Stimulated activated CD8-positive, alpha-beta memory T cell treated with anti-CD3 and anti-CD28 coated beads, Interleukin-7, amount 100 ng/mL, for 1 hour (primary cell): ENCODE data around the gene HERPUD1.
"Not testable (repeated sequence)": the region's sequence is repeated elsewhere in the genome, so short reads cannot be mapped to it uniquely, and the experiment has no call there.

ENCODE experiments used
- DNase-seq, 2 donors: peaks; one replicate each; pipeline ENCODE4 v3.0.0-alpha.2; 2020; ENCODE audit warnings: low read depth in 2 of 2

HERPUD1 gene

DNA sequence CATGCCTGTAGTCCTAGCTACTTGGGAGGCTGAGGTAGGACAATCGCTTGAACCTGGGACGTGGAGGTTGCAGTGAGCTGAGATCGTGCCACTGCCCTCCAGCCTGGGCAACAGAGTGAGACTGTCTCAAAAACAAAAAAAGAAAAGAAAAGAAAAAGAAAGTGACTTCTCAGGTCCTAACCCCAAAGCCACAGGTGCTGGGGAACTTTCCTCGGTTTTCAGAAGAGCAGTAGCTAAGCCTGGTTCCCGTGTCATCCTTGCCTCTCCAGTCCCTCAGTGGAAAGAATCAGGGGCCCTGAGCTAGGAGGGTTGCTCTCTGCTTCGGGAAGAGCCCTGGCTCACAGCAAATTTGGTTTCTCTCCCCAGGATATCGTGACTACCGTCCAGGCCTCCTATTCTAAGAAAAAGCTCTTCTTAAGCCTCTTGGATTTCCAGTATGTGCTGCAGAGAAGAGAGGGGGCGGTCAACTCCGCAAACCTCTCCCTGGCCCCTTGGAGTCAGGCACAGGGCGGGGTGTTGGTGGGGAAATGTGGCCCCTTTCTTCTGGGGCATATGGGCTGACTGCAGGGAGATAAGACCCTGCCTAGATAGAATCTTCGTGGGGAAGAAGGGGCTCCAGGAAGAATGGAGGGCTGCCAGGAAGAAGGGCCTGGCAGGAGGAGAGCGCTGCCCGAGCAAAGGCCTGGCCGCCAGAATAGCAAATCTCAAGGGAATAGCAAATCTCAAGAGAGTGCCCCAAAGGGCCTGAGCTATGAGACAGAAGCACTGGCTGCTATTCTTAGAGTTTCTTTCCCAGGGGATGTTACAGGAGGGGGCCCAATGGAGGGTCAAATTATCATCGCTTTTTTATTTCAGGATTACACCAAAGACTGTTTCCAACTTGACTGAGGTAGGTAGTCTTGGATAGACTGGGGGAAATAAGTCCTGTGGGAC, 49.1 kb downstream of the HERPUD1 start:
- no peak for DNase-seq

DNA sequence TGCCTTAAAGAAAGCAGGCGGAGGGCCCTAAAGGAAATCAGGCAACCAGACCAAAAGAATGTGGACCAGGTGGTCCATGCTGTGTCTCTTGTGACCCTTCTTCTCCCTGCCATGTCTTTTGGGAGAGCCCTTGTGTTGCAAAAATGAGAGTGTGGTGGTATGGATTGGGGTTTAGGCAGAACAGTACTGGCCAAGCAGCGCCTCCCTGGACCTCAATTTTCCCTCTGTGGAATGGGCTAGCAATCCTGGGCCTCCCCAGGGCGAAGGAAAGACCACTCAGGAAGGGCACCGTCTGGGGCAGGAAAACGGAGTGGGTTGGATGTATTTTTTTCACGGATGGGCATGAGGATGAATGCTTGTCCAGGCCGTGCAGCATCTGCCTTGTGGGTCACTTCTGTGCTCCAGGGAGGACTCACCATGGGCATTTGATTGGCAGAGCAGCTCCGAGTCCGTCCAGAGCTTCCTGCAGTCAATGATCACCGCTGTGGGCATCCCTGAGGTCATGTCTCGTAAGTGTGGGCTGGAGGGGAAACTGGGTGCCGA, 49.9 kb downstream of the HERPUD1 start:
- no peak for DNase-seq

DNA sequence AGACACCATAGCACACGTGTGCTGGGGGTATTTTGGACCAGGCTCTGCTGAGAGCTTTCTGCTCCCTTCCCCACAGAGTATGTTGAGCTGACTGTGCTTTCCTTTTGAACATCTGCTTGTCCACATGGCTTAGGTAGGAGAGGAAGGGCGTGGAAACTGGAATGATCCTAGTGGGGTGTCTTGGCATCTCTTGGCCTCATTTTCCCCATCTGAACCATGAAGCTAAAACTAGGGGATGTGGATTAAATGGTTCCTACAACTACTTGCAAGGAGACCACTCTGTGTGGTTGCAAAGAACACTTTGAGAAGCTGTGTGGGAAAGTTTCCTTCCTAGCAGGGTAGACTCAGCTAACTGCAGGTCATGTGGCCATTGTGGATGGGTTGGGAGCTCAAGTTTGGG, 50.8 kb downstream of the HERPUD1 start:
- DNase-seq: no peak

DNA sequence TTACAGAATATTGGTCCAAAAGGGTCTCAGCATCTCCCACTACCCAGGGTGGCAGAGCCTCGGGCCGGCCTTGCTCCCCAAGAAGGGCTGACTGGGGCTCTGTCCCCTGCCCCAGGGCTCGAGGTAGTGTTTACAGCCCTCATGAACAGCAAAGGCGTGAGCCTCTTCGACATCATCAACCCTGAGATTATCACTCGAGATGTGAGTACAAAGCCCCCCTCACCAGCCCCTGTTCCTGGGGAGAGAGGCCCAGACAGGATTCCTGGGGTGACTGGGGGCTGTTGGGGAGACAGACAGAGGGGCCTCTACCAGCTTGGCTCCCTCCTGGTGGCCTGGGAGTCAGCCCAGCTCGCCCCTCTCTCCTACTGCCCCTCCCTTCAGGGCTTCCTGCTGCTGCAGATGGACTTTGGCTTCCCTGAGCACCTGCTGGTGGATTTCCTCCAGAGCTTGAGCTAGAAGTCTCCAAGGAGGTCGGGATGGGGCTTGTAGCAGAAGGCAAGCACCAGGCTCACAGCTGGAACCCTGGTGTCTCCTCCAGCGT, 51.3 kb downstream of the HERPUD1 start:
- no peak for DNase-seq

DNA sequence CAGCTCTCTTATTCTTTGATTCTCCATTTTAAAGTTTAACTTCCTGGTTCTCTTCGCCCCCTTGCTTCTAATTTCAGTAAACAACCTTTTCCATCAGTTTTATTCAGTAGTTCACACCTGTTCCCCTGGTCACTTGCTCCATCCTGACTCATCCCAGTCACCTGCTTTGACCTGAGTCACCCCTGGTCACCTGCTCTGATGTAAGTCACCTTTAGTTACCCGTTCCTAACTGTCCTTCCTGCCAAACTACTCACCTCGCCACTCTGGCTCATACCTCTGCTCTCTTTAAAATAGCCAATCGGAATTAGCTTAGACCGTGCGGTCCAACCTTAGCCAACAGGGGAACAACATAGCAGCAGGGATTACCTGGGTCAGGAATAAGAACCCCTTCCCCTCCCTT, 52.7 kb downstream of the HERPUD1 start:
- DNase-seq: no peak

DNA sequence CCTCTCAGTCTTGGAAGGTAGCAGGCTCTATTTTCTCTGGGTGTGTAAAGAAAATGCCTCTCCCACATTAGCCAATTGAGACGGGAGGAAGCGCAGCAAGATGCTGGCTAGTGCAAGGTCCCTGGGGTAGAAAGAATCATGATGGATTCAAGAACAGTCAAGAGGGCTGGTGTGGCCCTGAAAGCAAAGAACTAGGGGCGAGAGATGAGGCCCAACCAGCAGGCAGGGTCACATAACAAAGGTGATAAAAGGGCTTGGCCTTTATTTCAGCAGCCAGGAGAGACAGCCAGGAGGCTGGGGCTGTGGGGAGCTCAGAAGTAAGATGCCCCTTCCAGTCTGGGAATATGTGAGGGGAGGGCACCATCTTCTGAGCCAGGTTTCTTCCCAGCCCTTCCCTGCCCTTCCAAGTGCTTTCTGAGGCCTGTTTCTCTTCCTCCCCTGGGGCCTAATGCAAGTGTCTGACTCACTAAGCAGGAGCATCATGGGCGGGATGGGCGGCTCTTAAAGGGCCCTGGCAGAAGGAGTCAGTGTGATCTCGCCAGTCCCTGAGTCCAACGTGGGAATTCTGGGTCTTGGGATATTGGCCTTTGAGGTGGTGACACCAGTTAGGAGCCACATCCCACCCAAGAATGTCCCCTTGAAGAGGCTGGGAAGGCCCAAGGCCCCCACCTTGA, 53.5 kb downstream of the HERPUD1 start:
- no peak for DNase-seq

DNA sequence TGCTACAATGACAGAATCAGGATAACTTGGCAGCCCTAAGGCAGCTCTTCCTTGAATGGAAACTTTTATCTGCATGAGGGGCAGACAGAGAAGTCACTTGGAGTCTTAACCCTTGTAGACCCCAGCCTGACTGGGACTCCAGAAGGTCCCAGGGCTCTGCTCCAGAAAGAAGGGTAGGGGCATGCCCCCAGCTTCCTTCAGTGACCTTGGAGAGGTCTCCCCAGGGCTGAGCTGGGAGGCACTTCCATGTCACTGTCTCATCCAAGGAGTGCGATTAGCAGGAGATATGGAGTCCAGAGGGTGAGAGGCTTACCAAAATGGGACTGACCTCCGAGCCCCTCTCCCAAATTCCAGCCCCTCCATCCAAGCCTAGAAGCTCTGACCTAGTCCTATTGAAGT, 54.0 kb downstream of the HERPUD1 start:
- no peak for DNase-seq

DNA sequence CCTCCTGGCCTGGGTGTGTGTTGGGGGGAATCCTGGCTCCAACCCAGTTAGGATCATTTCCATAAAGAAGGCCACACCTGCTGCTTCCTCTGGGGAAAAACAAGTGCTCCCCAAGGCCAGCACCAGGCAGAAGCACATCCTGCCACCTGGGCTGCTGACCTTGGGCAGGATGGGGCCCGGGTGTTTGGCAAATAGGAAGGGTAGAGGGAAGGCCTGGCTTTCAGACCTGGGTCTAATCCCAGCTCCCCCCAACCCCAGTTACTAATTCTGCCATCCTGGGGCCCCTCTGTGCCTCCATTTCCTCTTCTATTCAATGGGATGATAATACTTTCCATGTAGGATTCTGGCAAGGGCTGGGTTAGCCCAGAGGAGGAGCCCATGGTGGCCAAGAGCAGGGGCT, 54.4 kb downstream of the HERPUD1 start:
- DNase-seq: no peak

DNA sequence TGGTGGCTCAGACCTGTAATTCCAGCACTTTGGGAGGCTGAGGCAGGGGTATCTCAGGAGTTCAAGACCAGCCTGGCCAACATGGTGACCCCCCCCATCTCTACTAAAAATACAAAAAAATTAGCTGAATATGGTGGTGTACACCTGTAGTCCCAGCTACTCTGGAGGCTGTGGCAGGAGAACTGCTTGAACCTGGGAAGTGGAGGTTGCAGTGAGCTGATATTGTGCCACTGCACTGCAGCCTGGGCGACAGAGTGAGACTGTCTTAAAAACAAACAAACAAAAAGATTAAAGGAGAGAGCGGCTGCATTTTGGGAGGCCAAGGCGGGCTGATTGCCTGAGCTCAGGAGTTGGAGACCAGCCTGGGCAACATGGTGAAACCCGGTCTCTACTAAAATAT, 55.0 kb downstream of the HERPUD1 start:
- DNase-seq: not testable (repeated sequence)

DNA sequence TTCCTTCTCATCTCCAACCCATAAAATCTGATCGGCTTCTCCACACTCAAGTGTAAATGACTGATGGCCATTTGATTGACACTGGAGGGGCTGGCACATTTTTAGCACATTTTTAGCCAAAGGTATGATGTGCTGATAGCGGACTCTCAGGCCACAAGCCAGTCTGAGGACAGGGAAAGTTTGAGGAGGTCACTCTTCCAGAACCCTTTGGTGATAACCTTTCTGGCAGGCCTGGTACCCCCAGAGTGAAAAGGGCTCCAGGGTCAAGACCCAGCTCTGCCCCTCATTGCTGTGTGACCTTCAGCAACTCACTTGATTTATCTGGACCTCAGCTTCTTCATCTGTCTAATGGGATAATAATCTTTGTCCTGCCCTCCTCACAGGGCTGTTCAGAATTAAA, 55.8 kb downstream of the HERPUD1 start:
- DNase-seq: no peak

DNA sequence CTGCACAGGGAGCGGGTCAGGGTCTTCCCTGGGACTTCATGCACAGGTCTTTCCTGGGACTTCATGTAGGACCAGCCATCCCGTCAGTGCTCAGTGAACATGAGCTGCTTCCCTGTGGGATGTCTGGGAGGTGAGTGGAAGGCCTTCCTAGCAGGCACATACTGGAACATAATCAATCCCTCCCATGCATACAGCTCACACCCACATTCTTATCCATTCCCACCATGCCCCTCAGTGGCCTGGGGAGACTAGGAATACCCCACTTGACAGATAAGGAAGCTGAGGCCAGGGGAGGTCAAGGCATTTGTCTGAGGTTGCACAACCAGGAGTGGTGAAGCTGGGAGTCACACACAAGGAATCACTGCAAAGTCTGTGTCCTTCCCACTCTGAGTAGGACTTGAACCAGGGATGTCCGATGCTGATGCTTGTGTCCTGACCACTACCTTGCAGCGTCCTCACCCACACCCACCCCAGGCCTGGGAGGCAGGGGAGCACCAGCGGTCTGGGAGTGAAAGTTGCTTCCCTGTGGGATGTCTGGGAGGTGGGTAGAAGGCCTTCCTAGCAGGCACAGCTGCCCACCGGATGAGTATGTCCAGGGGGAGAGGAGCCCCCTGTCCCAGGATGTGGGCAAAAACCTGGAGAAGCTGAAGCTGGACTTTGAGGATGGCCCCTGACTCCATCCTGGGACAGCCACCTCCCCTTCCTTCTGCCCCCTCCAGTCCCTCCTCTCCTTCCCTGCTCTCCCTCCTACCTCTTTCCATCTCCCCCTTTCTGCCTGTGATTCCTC, 56.4 kb downstream of the HERPUD1 start:
- DNase-seq: no peak

DNA sequence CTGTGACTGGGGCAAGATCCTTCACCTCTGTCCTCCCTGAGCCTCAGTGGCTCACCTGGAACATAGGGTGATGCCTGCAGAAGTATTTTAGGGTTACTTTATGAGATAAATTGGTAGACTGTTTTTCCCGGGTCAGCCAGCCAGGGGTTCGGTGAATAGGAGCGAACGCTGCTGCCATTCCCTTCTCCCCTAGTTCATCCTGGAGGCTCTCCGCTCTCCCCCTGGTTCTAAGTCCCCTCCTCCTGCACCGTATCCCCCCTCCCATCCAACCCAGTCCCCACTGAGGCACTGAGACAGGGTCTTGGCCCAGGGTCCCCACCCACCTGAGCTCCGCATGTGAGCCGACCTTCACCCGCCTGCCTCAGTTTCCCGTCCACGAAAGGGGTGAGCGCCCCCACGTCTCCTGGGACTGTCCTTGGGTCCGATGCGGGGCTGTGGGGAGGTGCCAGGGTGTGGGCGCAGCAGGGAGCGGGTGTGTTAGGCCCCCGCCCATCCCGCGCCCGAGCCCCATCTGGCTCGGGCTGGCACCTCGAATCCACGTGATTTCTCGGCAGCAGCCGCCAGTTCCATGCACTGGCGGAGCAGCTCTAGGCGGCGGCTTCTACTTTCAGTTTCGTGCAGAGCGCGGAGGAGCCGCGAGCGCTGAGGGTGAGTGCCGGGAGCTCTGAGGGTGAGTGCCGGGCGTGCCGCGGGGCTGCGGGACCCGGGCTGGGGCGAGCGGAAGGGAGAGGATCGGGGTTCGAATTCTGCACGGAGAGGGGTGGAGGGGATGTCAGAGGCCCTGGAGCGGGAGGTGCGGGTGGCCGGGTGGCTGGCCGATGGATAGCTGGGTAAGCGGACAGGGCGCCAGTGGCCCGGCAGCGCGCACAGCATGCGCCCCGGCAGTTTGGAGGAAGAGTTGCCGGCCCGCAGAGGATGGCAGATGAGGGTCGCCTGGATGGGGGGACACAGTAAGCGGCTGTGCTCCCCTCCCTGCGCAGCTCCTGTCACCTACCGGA, 57.3 kb downstream of the HERPUD1 start, which contains the start of gene NLRC5:
Gene NLRC5 (plus strand): TSS at position 610 of the 998 bp plus-strand sequence. CDS start 31,156 bp downstream, outside the sequence.
- DNase-seq: peak; percentile 82 to 83

DNA sequence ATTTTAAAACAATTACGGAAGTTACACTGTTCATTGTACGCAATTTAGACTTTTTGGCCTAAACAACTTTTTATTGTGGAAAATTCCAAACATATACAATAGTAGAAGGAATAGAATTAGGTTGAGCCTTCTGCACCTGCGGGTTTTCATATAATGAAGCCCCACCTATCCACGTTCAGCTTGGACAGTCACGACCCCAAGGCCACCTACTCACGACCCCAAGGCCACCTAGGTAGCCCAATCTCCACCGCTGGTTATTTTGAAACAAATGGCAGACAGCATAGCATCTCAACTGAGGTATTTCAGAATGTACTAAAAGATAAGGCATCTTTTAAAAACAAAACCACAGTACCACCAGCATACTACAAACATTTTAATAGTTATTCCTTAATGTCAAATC, 58.0 kb downstream of the HERPUD1 start:
- DNase-seq: no peak

DNA sequence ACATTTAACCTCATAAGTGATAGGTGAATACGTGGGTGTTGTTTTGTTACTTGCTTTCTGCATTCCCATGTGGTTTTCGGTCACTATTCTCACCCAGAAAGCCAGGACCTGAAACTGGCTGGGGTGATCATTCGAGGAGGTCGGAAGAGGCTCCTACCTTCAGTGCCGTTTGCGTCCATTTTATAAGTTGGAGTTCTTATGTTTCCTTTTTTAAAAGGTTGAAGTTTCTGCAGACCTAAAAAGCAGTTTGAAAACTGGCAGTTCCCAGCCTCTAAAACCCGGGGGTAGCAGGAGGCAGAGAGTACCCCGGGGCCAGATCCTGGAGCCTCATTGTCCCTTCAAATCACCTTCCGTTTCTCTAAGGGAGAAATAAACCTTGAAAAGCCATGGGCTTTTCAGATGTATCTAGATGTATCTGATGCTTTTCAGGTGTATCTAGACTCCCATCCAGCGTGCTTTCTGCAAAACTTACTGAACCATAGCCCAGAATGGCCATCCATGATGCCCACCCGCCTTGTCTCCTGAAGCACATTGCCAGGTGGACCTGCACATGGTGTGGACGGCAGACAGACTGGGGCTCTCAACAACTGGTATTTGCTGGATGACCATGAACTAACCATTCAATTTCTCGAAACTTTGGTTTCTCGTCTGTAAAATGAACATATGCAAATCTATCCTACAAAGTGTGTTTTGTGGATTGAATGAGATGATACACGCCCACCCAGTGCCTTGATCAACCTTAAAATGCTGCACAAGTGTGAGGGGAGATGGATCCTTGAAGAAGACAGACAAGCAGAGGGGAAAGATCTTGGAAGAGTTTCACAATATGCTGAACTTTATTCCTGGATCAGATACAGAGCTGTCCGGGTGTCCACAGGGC, 58.7 kb downstream of the HERPUD1 start:
- DNase-seq: no peak

DNA sequence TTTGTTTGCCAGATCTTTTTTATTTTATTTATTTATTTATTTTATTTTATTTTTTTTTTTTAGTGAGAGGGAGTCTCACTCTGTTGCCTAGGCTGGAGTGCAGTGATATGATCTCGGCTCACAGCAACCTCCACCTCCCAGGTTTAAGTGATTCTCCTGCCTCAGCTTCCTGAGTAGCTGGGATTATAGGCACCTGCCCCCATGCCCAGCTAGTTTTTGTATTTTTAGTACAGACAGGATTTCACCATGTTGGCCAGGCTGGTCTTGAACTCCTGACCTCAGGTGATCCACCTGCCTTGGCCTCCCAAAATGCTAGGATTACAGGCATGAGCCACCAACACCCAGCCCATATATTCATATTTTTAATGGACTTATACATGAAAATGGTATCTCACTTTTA, 60.5 kb downstream of the HERPUD1 start:
- DNase-seq: not testable (repeated sequence)

DNA sequence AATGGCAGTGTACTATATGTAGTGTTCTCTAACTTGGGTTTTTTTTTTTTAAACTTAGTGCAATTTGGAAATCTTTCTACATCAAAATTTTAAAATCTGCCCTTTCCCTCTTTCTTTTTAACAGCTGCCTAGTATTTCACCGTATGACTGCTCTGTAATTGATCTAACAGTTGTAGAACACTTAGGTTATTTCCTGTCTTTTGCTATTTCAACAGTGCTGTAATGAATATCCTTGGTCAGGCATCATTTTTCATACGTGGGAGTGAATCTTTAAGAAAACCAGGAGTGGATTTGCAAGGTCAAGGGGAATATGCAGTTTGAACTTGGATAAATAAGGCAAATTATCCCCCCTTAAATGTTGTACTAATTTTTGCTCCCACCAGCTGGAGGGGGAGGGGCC, 61.3 kb downstream of the HERPUD1 start:
- no peak for DNase-seq

DNA sequence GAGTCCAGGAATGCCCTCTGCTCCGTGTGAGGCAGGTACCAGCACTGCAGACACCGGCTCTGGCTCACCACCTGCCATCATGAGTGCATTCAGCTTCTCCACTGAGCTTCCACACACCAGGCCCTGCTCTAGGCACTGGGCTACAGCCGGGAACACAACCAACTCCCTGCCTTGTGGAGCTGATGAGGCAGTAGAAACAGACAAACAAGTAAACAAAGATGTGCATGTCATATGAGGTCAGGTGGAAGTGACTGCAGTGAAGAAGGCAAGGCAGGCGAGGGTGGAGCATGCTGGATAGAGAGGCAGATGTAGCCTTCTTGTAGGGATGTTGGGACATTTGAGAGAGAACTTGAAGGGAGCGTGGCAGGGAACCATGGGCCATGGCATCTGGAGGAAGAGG, 62.4 kb downstream of the HERPUD1 start:
- no peak for DNase-seq
